CD4-positive, alpha-beta memory T cell (primary cell): ENCODE measurements around the gene ITGA2B. TPM values are rescaled to one million over a fixed set of nuclear protein-coding genes. Genes with fewer than 3 reads are reported as not detected.
"Not testable (repeated sequence)": the region's sequence is repeated elsewhere in the genome, so short reads cannot be mapped to it uniquely, and the experiment has no call there.

Experiments
- CTCF ChIA-PET: fragments of 350-600 bp; sonication (Branson Sonifier 250); formaldehyde crosslinking; loops from one replicate; lab custom pipeline; 2021; ENCODE audit warnings: inconsistent platforms; ENCODE audit not compliant: partially characterized antibody; lab: Charles Lee
- POLR2A ChIA-PET: fragments of 350-600 bp; sonication (Branson Sonifier 250); formaldehyde crosslinking; loops from one replicate; lab custom pipeline; 2021; ENCODE audit not compliant: partially characterized antibody; lab: Charles Lee
- DNase-seq, 5 donors: peaks; one replicate each; pipeline versions ENCODE4 v3.0.0 to v3.0.0-alpha.2; 2020 to 2022; ENCODE audit warnings: mixed read lengths in 1 of 5
- H3K27ac ChIP-seq: one replicate; pipeline ENCODE4 v1.7.0; 2013; ENCODE audit warnings: low read depth, low read length
- H3K27me3 ChIP-seq: 2 replicates; pipeline ENCODE4 v1.7.0; 2013; ENCODE audit warnings: mild to moderate bottlenecking, low read length, moderate library complexity; ENCODE audit not compliant: insufficient read depth
- H3K36me3 ChIP-seq: 2 replicates; pipeline ENCODE4 v1.7.0; 2013; ENCODE audit warnings: mild to moderate bottlenecking, low read length, moderate library complexity; ENCODE audit not compliant: insufficient read depth
- H3K4me1 ChIP-seq: 2 replicates; pipeline ENCODE4 v1.7.0; 2013; ENCODE audit warnings: mild to moderate bottlenecking, low read length, moderate library complexity; ENCODE audit not compliant: insufficient read depth
- H3K4me3 ChIP-seq, 2 donors: one replicate each; pipeline ENCODE4 v1.7.0; 2013; ENCODE audit warnings: low read length in 2 of 2, mild to moderate bottlenecking in 1 of 2
- H3K9me3 ChIP-seq, 2 donors: one replicate each; pipeline ENCODE4 v1.7.0; 2013; ENCODE audit warnings: low read length in 2 of 2, control low read depth in 1 of 2; ENCODE audit not compliant: control insufficient read depth in 1 of 2
- H3K27ac Mint-ChIP-seq, 7 donors: one replicate each; pipeline ENCODE4 v1.8.0; 2020 to 2021; ENCODE audit warnings: mixed read lengths in 7 of 7, mild to moderate bottlenecking in 6 of 7, inconsistent platforms in 3 of 7, moderate library complexity in 3 of 7
- H3K27me3 Mint-ChIP-seq, 2 donors: one replicate each; pipeline ENCODE4 v1.8.0; 2020 to 2021; ENCODE audit warnings: mixed read lengths in 2 of 2
- H3K36me3 Mint-ChIP-seq, 2 donors: one replicate each; pipeline ENCODE4 v1.8.0; 2020 to 2021; ENCODE audit warnings: mixed read lengths in 2 of 2, inconsistent platforms in 1 of 2, mild to moderate bottlenecking in 1 of 2
- H3K4me1 Mint-ChIP-seq, 4 donors: one replicate each; pipeline ENCODE4 v1.8.0; 2020 to 2021; ENCODE audit warnings: mixed read lengths in 4 of 4, mild to moderate bottlenecking in 1 of 4
- H3K4me3 Mint-ChIP-seq, 8 donors: one replicate each; pipeline ENCODE4 v1.8.0; 2020 to 2021; ENCODE audit warnings: mixed read lengths in 8 of 8, mild to moderate bottlenecking in 7 of 8, moderate library complexity in 6 of 8, inconsistent platforms in 3 of 8
- H3K9me3 Mint-ChIP-seq, 8 donors: one replicate each; pipeline ENCODE4 v1.8.0; 2020 to 2021; ENCODE audit warnings: mixed read lengths in 8 of 8, mild to moderate bottlenecking in 5 of 8, inconsistent platforms in 3 of 8, moderate library complexity in 1 of 8
- intact Hi-C: fragments of 100-400 bp; cut with micrococcal nuclease; formaldehyde crosslinking; loops from one replicate; pipeline ENCODE4 v1.15.1; 2023
- polyA plus RNA-seq, 2 donors: library from polyadenylated mRNA; unstranded; fragments of 300-500 nt; fragmentation: Illumina TruSeq; gene quantifications; one replicate each; pipeline ENCODE4 v1.2.3, GENCODE V29; 2021
- total RNA-seq, 2 experiments: library from RNA; stranded (reverse); gene quantifications; one replicate each; pipeline ENCODE4 v1.2.3, GENCODE V29; 2021

The ITGA2B gene
- total and polyA plus RNA-seq, 4 experiments from 2014 or later = 0.44 to 1.0 TPM; not detected in 2

DNA sequence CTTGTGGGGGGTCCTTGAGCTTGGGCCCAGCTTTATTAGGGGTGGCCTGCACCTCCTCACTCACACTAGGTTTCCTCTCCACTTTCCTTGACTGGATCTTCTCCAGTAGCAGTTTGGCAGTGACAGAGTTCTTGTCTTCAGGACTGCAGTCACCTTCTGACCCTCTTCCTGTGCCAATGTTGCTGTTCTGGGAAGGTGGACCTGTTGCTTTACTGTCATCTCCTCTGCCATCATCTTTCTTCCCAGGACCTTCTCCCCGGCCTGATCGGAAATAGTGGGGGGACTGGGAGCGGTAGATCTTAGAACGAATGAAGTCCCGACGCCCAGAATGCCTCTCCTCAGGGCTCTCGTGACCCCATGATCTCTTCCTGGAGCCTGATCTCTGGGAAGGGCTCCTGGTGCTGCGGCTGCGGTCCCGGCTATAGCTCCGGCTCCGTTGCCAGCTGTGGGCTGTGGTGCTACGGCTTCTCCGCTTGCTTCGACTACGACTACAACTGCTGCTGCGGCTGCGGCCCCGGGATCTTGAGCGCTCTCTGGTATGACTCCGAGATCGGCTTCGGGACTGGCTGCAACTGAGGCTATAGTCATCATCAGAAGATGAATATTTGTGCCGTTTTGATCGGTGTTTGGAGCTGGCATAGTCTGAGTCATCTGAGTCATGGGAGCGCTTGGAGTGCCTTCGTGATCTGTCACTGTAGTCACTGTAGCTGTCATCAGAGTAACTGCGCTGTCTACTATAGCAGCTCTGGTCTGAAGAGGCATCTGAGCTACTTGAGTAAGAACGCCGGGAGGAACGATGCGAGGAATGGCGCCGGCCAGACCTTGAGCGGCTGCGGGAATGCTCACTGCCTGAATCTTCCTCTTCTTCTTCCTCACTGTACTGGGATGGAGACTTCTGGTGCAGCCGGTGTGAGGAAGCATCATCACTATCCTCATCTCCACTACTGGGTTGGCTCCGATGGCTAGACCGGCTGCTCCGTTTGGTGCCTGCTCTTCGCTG lies 9.5 kb upstream of the ITGA2B start:
- H3K36me3 Mint-ChIP-seq = peaks cover 52 to 55% of the 10 kb centered on the region in 2 donors
- intact Hi-C loops = no loop called here
- peak overlapping the region in 1 of 8 donors; percentile 42 for H3K4me3 Mint-ChIP-seq
- no peak overlapping the region for H3K4me3 ChIP-seq
- no peaks in the 10 kb centered on the region for H3K4me1 ChIP-seq
- no peaks in the 10 kb centered on the region for H3K4me1 Mint-ChIP-seq
- peaks cover 0 to 1% (median 0%) of the 10 kb centered on the region in 8 donors for H3K9me3 Mint-ChIP-seq
- H3K9me3 ChIP-seq = no peaks in the 10 kb centered on the region
- ChIA-PET POLR2A (no interaction called here), CTCF (interaction anchor here (0.6 to 1.0 kb wide), 2 partner anchors 49 to 89 kb away, joined by 4 to 5 read pairs; no protein-coding TSS in a partner anchor)
- DNase-seq = no peak
- H3K27ac Mint-ChIP-seq = peak overlapping the region in 2 of 7 donors; percentile 35 to 43
- no peaks in the 10 kb centered on the region for H3K27me3 Mint-ChIP-seq
- peaks cover 40% of the 10 kb centered on the region for H3K36me3 ChIP-seq
- no peaks in the 10 kb centered on the region for H3K27me3 ChIP-seq
- H3K27ac ChIP-seq = no peak overlapping the region

DNA sequence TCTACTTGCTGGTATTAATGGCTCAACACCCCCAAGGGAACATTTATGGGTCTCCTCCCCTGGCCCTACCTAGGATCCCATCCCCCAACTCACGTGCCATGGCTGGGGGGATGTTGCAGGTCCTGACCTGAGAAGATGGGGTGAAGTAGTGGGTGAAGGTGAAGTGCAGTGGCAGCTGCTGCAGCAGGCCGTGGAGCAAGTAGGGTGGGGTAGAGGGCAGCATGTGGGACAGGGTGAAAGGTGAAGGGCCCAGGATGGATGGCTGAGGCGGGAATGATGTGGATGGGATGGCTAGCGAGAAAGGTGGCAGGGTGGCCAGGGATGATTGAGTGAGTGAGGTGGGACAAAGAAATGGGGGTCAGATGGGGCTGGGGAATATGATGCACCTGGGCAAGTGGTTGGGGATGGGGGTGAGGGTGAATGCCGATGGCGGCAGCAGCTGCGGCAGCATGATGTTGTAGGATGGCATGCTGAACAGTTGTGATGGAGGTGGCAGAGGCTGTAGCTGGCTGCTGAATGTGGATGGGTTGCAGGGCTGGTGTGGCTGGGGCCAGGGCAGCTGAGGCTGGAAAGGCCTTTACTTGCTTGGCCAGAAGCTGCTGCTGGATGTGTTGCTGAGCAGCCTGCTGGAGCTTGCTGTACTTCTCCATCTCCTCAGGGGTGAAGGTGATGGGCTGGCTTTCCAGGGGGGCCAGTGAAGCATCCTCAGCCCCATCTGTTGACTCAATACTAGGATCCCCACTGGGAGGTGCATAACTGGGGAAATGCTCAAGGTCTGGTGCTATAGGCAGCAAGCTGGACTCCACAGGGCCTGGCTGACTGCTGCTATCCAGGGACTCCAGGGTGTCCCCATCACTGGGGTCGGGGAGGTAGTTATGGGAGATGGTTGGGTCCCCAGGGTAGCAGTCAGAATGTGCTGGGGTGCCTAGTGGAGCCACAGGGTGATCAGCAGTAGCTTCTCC lies 8.3 kb upstream of the ITGA2B start:
- Histone ChIP-seq H3K36me3 (peaks cover 40% of the 10 kb centered on the region), H3K4me3 (no peak overlapping the region), H3K27me3 (no peaks in the 10 kb centered on the region), H3K27ac (no peak overlapping the region), H3K4me1 (no peaks in the 10 kb centered on the region), H3K9me3 (no peaks in the 10 kb centered on the region)
- Mint-ChIP-seq H3K36me3 (peaks cover 51 to 54% of the 10 kb centered on the region in 2 donors), H3K9me3 (peaks cover 0 to 1% (median 0%) of the 10 kb centered on the region in 8 donors), H3K4me1 (no peaks in the 10 kb centered on the region), H3K27me3 (no peaks in the 10 kb centered on the region), H3K4me3 (no peak overlapping the region), H3K27ac (peak overlapping the region in 1 of 7 donors; percentile 62)
- intact Hi-C loops = no loop called here
- ChIA-PET CTCF (no interaction called here), POLR2A (no interaction called here)
- DNase-seq = no peak

DNA sequence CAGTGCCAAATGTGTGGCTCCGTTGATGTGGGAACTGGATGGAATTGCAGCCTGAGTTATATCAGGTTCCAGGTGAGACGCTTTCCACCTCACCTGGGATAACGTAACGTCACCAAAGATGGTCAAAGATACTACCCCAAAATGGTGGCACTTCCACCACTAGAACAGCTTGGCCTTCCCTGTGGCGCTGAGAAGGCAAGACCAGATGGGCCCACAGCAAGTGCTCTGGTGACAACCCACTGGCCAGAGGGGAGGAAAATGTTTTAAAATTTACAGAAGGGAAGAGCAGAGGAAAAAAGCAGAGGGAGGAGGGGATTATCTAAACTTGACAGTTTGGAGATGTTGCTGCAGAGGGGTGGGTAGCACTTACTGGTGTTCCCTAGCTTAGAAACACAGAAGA lies 7.5 kb upstream of the ITGA2B start:
- Histone ChIP-seq H3K36me3 (peaks cover 40% of the 10 kb centered on the region), H3K4me1 (no peaks in the 10 kb centered on the region), H3K4me3 (no peak overlapping the region), H3K27ac (no peak overlapping the region), H3K9me3 (no peaks in the 10 kb centered on the region), H3K27me3 (no peaks in the 10 kb centered on the region)
- no peak for DNase-seq
- Mint-ChIP-seq H3K4me3 (no peak overlapping the region), H3K4me1 (no peaks in the 10 kb centered on the region), H3K9me3 (peaks cover 0 to 1% (median 0%) of the 10 kb centered on the region in 8 donors), H3K27ac (peak overlapping the region in 2 of 7 donors; percentile 57 to 75), H3K27me3 (no peaks in the 10 kb centered on the region), H3K36me3 (peaks cover 45 to 48% of the 10 kb centered on the region in 2 donors)
- ChIA-PET CTCF (no interaction called here), POLR2A (no interaction called here)
- intact Hi-C loops = no loop called here

DNA sequence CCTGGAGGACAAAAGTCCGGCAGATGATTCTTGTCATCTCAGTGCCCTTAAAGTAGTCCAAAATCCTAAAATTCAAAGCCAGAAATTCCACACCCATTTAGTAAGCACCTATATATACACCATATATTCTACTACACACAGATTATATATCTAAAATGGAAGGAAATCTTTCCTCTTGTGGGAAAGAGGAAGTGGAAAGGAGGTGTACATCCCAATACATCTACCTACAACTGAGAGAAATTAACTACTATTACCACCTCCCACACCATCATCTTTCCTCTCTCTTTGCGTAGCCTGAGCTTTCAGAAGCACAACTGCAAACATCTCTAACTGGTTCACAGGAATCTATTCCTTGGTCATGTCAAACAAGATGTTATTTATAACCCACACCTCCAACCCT lies 5.4 kb upstream of the ITGA2B start:
- peaks cover 28 to 31% of the 10 kb centered on the region in 2 donors for H3K36me3 Mint-ChIP-seq
- no peak overlapping the region for H3K4me3 ChIP-seq
- ChIA-PET CTCF (interaction anchor here (1.1 kb wide), 1 partner anchor 26 kb away, joined by 3 read pairs; no protein-coding TSS in a partner anchor), POLR2A (no interaction called here)
- peaks cover 2% of the 10 kb centered on the region for H3K4me1 ChIP-seq
- no peak overlapping the region for H3K27ac ChIP-seq
- H3K9me3 Mint-ChIP-seq = peaks cover 0 to 2% (median 0%) of the 10 kb centered on the region in 8 donors
- intact Hi-C loops = no loop called here
- peak overlapping the region in 1 of 7 donors; percentile 36 for H3K27ac Mint-ChIP-seq
- no peak for DNase-seq
- no peaks in the 10 kb centered on the region for H3K4me1 Mint-ChIP-seq
- peaks cover 22% of the 10 kb centered on the region for H3K36me3 ChIP-seq
- no peaks in the 10 kb centered on the region for H3K27me3 Mint-ChIP-seq
- no peak overlapping the region for H3K4me3 Mint-ChIP-seq
- H3K27me3 ChIP-seq = no peaks in the 10 kb centered on the region
- no peaks in the 10 kb centered on the region for H3K9me3 ChIP-seq

DNA sequence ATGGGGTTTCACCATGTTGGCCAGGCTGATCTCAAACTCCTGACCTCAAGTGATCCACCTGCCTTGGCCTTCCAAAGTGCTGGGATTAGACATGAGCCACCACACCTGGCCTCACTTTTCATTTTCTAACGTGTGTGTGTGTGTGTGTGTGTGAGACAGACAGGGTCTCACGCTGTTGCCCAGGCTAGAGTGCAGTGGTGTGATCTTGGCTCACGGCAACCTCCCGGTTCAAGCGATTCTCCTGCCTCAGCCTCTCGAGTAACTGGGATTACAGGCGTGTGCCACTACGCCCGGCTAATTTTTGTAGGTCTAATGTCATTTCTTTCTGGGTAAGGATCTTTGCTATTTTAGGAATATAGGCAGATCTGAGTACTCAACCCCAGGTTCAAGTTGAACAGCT lies 4.7 kb upstream of the ITGA2B start:
- H3K27me3 ChIP-seq, H3K9me3 Mint-ChIP-seq, H3K27ac ChIP-seq, H3K4me1 ChIP-seq, H3K9me3 ChIP-seq, H3K4me1 Mint-ChIP-seq, POLR2A ChIA-PET, H3K4me3 ChIP-seq, H3K27me3 Mint-ChIP-seq, H3K4me3 Mint-ChIP-seq, DNase-seq, intact Hi-C loops: not testable (repeated sequence)
- peaks cover 22 to 23% of the 10 kb centered on the region in 2 donors for H3K36me3 Mint-ChIP-seq
- peak overlapping the region in 1 of 7 donors; percentile 48 for H3K27ac Mint-ChIP-seq
- CTCF ChIA-PET = interaction anchor here (0.7 to 1.1 kb wide), 2 partner anchors 11 to 25 kb away, joined by 3 read pairs; no protein-coding TSS in a partner anchor
- H3K36me3 ChIP-seq = peaks cover 14% of the 10 kb centered on the region

DNA sequence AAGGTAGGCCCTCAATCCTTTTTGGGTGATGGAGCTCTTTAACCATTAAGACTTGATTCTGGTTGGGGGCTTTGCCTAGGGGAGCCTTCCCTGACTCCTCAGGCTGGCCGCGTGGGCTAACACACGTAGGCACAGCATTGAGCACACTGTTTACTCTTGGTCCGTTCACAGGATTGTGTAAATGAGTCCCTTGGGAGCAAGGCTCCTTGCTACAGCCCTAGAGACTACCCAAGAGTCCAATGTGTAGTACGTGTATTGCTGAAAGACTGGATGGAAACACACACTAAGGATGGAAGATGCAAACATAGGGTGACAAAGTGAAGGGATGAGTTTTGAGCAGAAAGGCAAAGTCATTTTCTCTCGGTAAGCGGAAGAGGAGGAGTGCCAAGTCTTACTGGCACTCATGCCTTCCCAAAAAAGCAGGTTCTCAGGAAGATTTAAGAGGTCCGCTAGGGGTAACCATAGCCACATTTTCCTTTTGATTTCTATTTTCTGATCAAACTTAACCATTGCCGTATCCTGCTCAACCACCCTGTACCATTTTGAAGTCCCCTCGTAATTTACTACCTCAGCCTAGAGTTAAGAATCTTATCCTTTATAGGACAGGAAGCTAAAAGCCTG lies 911 bp upstream of the ITGA2B start:
- POLR2A ChIA-PET = no interaction called here
- intact Hi-C loops = no loop called here

More for the DNA sequence above, 911 bp upstream of the ITGA2B start:
- DNase-seq = no peak
- Mint-ChIP-seq H3K9me3 (peaks cover 0 to 2% (median 0%) of the 10 kb centered on the region in 8 donors), H3K4me3 (no peak overlapping the region), H3K4me1 (peaks cover 2 to 8% (median 7%) of the 10 kb centered on the region in 4 donors), H3K36me3 (no peaks in the 10 kb centered on the region), H3K27me3 (peaks cover 6 to 9% of the 10 kb centered on the region in 2 donors), H3K27ac (peak overlapping the region in 1 of 7 donors; percentile 68)
- no peak overlapping the region for H3K4me3 ChIP-seq
- H3K27me3 ChIP-seq = no peaks in the 10 kb centered on the region
- no peaks in the 10 kb centered on the region for H3K9me3 ChIP-seq
- H3K36me3 ChIP-seq = no peaks in the 10 kb centered on the region
- CTCF ChIA-PET = interaction anchor here (1.4 kb wide), 1 partner anchor 10 kb away, joined by 3 read pairs; no protein-coding TSS in a partner anchor
- H3K27ac ChIP-seq = no peak overlapping the region
- H3K4me1 ChIP-seq = peaks cover 13% of the 10 kb centered on the region
